Ectodermal cell (in vitro differentiated cells): ENCODE results near the gene DCLK2.

Experiments used
- H3K27ac ChIP-seq: 2 replicates; pipeline ENCODE4 v1.7.0; 2013; ENCODE audit warnings: mild to moderate bottlenecking, low read depth, low read length; ENCODE audit not compliant: insufficient read depth, poor library complexity, severe bottlenecking
- H3K27me3 ChIP-seq: 2 replicates; pipeline ENCODE4 v1.7.0; 2013; ENCODE audit warnings: mild to moderate bottlenecking, low read length; ENCODE audit not compliant: insufficient read depth, control insufficient read depth, poor library complexity, severe bottlenecking
- H3K36me3 ChIP-seq: one replicate; pipeline ENCODE4 v1.7.0; 2013; ENCODE audit warnings: low read length; ENCODE audit not compliant: control insufficient read depth, insufficient read depth
- H3K4me1 ChIP-seq: one replicate; pipeline ENCODE4 v1.7.0; 2013; ENCODE audit warnings: low read length; ENCODE audit not compliant: control insufficient read depth, insufficient read depth
- H3K4me3 ChIP-seq: 2 replicates; pipeline ENCODE4 v1.7.0; 2013; ENCODE audit warnings: low read depth, low read length, control low read depth; ENCODE audit not compliant: insufficient read depth
- H3K9me3 ChIP-seq: 2 replicates; pipeline ENCODE4 v1.7.0; 2013; ENCODE audit warnings: mild to moderate bottlenecking, low read length, moderate library complexity; ENCODE audit not compliant: control insufficient read depth
- WGBS, 2 experiments: methylation state at CpG; one replicate each; pipeline ENCODE4 v1.1.7; 2013; ENCODE audit warnings: missing lambda C conversion rate in 2 of 2; 5-methylcytosine and 5-hydroxymethylcytosine counted together

The DCLK2 gene

GRCh38 chr4:150243932-150244331 is 165.7 kb downstream of the DCLK2 start:
- Histone ChIP-seq H3K9me3 (no peaks in the 10 kb centered on the region), H3K36me3 (no peaks in the 10 kb centered on the region), H3K4me3 (no peak overlapping the region), H3K27ac (no peak overlapping the region), H3K27me3 (no peaks in the 10 kb centered on the region), H3K4me1 (peaks cover 2% of the 10 kb centered on the region)
- WGBS, 2 experiments = 84 to 100% methylated on average over 2 of the region's 2 CpGs

- H3K27me3 ChIP-seq = no peaks in the 10 kb centered on the region
- H3K4me3 ChIP-seq = no peak overlapping the region
- H3K27ac ChIP-seq = no peak overlapping the region
- H3K4me1 ChIP-seq = peaks cover 5% of the 10 kb centered on the region
- 60 to 65% methylated on average over 3 of the region's 3 CpGs for WGBS, 2 experiments
- no peaks in the 10 kb centered on the region for H3K36me3 ChIP-seq
- H3K9me3 ChIP-seq = no peaks in the 10 kb centered on the region
These were observed 166.4 kb downstream of the DCLK2 start for GRCh38 chr4:150244600-150244999.

GRCh38 chr4:150247184-150247583 is 168.9 kb downstream of the DCLK2 start:
- WGBS, 2 experiments = 97 to 98% methylated on average over 7 of the region's 7 CpGs
- no peak overlapping the region for H3K27ac ChIP-seq
- H3K4me3 ChIP-seq = no peak overlapping the region
- H3K27me3 ChIP-seq = no peaks in the 10 kb centered on the region
- peaks cover 5% of the 10 kb centered on the region for H3K4me1 ChIP-seq
- H3K9me3 ChIP-seq = no peaks in the 10 kb centered on the region
- H3K36me3 ChIP-seq = no peaks in the 10 kb centered on the region

GRCh38 chr4:150248181-150248580 is 169.9 kb downstream of the DCLK2 start:
- H3K27ac ChIP-seq = no peak overlapping the region
- H3K4me3 ChIP-seq = no peak overlapping the region
- H3K9me3 ChIP-seq = no peaks in the 10 kb centered on the region
- 87 to 90% methylated on average over 4 of the region's 4 CpGs for WGBS, 2 experiments
- no peaks in the 10 kb centered on the region for H3K27me3 ChIP-seq
- no peaks in the 10 kb centered on the region for H3K36me3 ChIP-seq
- peaks cover 5% of the 10 kb centered on the region for H3K4me1 ChIP-seq

- WGBS, 2 experiments = 88 to 90% methylated on average over 8 of the region's 9 CpGs
- Histone ChIP-seq H3K9me3 (no peaks in the 10 kb centered on the region), H3K4me3 (no peak overlapping the region), H3K27ac (no peak overlapping the region), H3K36me3 (no peaks in the 10 kb centered on the region), H3K27me3 (no peaks in the 10 kb centered on the region), H3K4me1 (peaks cover 5% of the 10 kb centered on the region)
These were observed 172.2 kb downstream of the DCLK2 start for GRCh38 chr4:150250293-150250997.

- Histone ChIP-seq H3K4me3 (no peak overlapping the region), H3K27ac (no peak overlapping the region), H3K27me3 (no peaks in the 10 kb centered on the region), H3K4me1 (peaks cover 5% of the 10 kb centered on the region), H3K9me3 (no peaks in the 10 kb centered on the region), H3K36me3 (no peaks in the 10 kb centered on the region)
- WGBS, 2 experiments = 73 to 100% methylated on average over 2 to 3 of the region's 4 CpGs
These were observed 172.9 kb downstream of the DCLK2 start for GRCh38 chr4:150250998-150251651.

GRCh38 chr4:150251752-150252190 is 173.5 kb downstream of the DCLK2 start:
- H3K27me3 ChIP-seq = no peaks in the 10 kb centered on the region
- H3K36me3 ChIP-seq = no peaks in the 10 kb centered on the region
- peak overlapping the region; percentile 50 for H3K27ac ChIP-seq
- WGBS, 2 experiments = 50 to 52% methylated on average over 7 of the region's 7 CpGs
- no peak overlapping the region for H3K4me3 ChIP-seq
- peaks cover 5% of the 10 kb centered on the region for H3K4me1 ChIP-seq
- H3K9me3 ChIP-seq = no peaks in the 10 kb centered on the region

GRCh38 chr4:150252306-150252705 is 174.1 kb downstream of the DCLK2 start:
- no peak overlapping the region for H3K4me3 ChIP-seq
- no peaks in the 10 kb centered on the region for H3K9me3 ChIP-seq
- 93 to 94% methylated on average over 6 of the region's 6 CpGs for WGBS, 2 experiments
- H3K27me3 ChIP-seq = no peaks in the 10 kb centered on the region
- H3K27ac ChIP-seq = no peak overlapping the region
- no peaks in the 10 kb centered on the region for H3K36me3 ChIP-seq
- peaks cover 5% of the 10 kb centered on the region for H3K4me1 ChIP-seq

- Histone ChIP-seq H3K27me3 (no peaks in the 10 kb centered on the region), H3K36me3 (no peaks in the 10 kb centered on the region), H3K4me1 (peaks cover 5% of the 10 kb centered on the region), H3K4me3 (no peak overlapping the region), H3K27ac (no peak overlapping the region), H3K9me3 (no peaks in the 10 kb centered on the region)
- WGBS, 2 experiments = 96 to 99% methylated on average over 7 of the region's 7 CpGs
These were observed 174.5 kb downstream of the DCLK2 start for GRCh38 chr4:150252741-150253140.

- H3K9me3 ChIP-seq = no peaks in the 10 kb centered on the region
- 94 to 95% methylated on average over 11 of the region's 11 CpGs for WGBS, 2 experiments
- no peak overlapping the region for H3K4me3 ChIP-seq
- H3K27ac ChIP-seq = no peak overlapping the region
- no peaks in the 10 kb centered on the region for H3K36me3 ChIP-seq
- no peaks in the 10 kb centered on the region for H3K27me3 ChIP-seq
- peaks cover 5% of the 10 kb centered on the region for H3K4me1 ChIP-seq
These were observed 175.2 kb downstream of the DCLK2 start for GRCh38 chr4:150253416-150253815.
